HepG2 (cell line): ENCODE results near the gene TXN2. TPM values are rescaled to one million over a fixed set of nuclear protein-coding genes. Genes with fewer than 3 reads are reported as not detected.
A peak's percentile ranks its signal among the peaks of the same experiment; 100 is the strongest.

ENCODE experiments used
- DBP ChIP-seq: sonication (generic); formaldehyde crosslinking; IDR thresholded peaks from 2 replicates; pipeline ENCODE4 v1.4.0; 2020; ENCODE audit warnings: missing genetic modification reagents; ENCODE audit errors: not compliant biosample characterization
- MAF1 ChIP-seq: sonication (generic); formaldehyde crosslinking; IDR thresholded peaks from 2 replicates; pipeline ENCODE4 v1.5.0; 2020; ENCODE audit warnings: missing genetic modification reagents, borderline replicate concordance
- REPIN1 ChIP-seq: sonication (generic); formaldehyde crosslinking; IDR thresholded peaks from 2 replicates; pipeline ENCODE4 v1.8.0; 2022; ENCODE audit warnings: missing genetic modification reagents, low read depth, mild to moderate bottlenecking, borderline replicate concordance
- SIN3B ChIP-seq: fragments of 150-350 bp; IDR thresholded peaks from 2 replicates; pipeline ENCODE4 v1.6.1; 2014; ENCODE audit warnings: low read length
- THRA ChIP-seq: sonication (generic); formaldehyde crosslinking; IDR thresholded peaks from 2 replicates; pipeline ENCODE4 v1.4.0; 2020; ENCODE audit warnings: missing genetic modification reagents, borderline replicate concordance
- ZBTB14 ChIP-seq: sonication (generic); formaldehyde crosslinking; IDR thresholded peaks from 2 replicates; pipeline ENCODE4 v1.4.0; 2020; ENCODE audit warnings: missing genetic modification reagents
- ZHX2 ChIP-seq, 2 experiments: sonication (generic) in 1 of 2; formaldehyde crosslinking in 1 of 2; IDR thresholded peaks; 2 replicates each; pipeline versions ENCODE4 v1.6.1 to v1.9.0; 2014 to 2022; ENCODE audit warnings: antibody characterized with exemption in 1 of 2, borderline replicate concordance in 1 of 2, inconsistent platforms in 1 of 2, low read depth in 1 of 2, missing genetic modification reagents in 1 of 2
- ZNF253 ChIP-seq: sonication (generic); formaldehyde crosslinking; IDR thresholded peaks from 2 replicates; pipeline ENCODE4 v1.8.0; 2022; ENCODE audit warnings: mild to moderate bottlenecking, missing genetic modification reagents, borderline replicate concordance
- ZNF569 ChIP-seq: sonication (generic); formaldehyde crosslinking; IDR thresholded peaks from 2 replicates; pipeline ENCODE4 v1.5.0; 2020; ENCODE audit warnings: mild to moderate bottlenecking, missing genetic modification reagents, moderate library complexity, borderline replicate concordance
- polyA plus RNA-seq, 8 experiments: library from polyadenylated mRNA; depleted of rRNA in 3 of 8; stranded (reverse) in 7 of 8; unstranded in 1 of 8; fragments of >200 nt; fragmentation: Illumina TruSeq in 4 of 8; extraction: Trizol in 4 of 8; gene quantifications; 2 replicates each; pipeline versions ENCODE4 v1.2.1 to v1.2.3, GENCODE V29; 2011 to 2016; ENCODE audit warnings: low read depth in 4 of 8, missing spikeins in 1 of 8, mixed read lengths in 1 of 8; ENCODE audit not compliant: insufficient read depth in 1 of 8
- total RNA-seq, 5 experiments: library from RNA; depleted of rRNA; stranded (reverse); fragments of >200 nt; fragmentation: Illumina TruSeq; extraction: Trizol; gene quantifications; 2 replicates each; pipeline ENCODE4 v1.2.3, GENCODE V29; 2016; ENCODE audit warnings: low read depth in 1 of 5
- TF ChIP-seq, protein P1 (sequence below): sonication (generic); formaldehyde crosslinking; IDR thresholded peaks from 2 replicates; pipeline ENCODE4 v1.4.0; 2020; ENCODE audit warnings: mild to moderate bottlenecking, missing genetic modification reagents
- TF ChIP-seq, protein P2 (sequence below): sonication (generic); IDR thresholded peaks from 2 replicates; pipeline ENCODE4 v1.6.1; 2016; ENCODE audit warnings: low read depth, borderline replicate concordance
- TF ChIP-seq, protein P3 (sequence below): sonication (generic); formaldehyde crosslinking; IDR thresholded peaks from 2 replicates; pipeline ENCODE4 v1.4.0; 2020; ENCODE audit warnings: mild to moderate bottlenecking, low read depth, missing genetic modification reagents

The TXN2 gene
- total and polyA plus RNA-seq, 2 of the 13 experiments (the other 11 are each of a cell fraction or from before 2014, with no cell fraction given): 41.4 to 109 TPM

DNA sequence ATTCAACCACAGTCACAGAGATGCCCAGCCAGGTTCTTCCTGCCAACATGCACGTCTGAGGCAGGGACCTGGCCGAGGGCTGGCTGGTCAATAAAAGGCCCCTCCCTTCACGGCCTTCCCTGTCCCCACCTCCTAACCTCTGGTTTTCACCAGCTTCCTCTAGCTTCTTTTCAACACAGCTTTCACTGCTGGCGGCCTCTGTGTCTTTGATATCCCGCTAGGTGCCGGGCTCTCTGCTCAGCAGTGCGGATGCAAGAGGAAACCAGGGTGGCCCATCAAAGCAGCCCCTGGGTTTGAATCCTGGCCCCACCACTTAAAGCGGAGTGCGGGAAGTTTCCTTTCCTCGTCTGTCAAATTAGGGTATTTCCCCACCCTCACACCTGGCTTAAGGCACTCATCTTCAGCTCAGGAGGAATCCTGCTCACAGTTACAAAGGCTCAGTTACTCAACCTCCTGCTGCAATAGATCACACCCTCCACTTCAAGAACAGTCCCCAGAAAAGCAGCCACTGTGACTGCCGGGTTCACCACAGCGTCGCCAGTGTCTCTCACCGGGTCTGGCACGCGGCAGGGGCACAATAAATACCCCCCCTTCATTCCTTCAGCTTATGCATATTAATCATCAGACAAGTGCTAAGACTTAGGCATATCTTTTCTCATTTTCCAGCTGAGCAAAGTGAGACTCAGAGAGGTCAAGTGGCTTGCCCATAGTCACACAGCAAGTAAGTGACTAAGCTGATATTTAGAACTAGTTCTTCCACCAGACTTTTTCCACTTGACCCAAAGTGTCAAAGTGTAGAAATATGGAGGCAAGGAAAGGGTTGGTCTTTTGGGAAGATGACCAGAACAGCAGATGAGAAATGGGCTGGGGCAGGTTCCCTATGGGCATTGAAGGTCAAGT is 45.7 kb downstream of the TXN2 start (continued):
- TF ChIP-seq, protein P1, sequence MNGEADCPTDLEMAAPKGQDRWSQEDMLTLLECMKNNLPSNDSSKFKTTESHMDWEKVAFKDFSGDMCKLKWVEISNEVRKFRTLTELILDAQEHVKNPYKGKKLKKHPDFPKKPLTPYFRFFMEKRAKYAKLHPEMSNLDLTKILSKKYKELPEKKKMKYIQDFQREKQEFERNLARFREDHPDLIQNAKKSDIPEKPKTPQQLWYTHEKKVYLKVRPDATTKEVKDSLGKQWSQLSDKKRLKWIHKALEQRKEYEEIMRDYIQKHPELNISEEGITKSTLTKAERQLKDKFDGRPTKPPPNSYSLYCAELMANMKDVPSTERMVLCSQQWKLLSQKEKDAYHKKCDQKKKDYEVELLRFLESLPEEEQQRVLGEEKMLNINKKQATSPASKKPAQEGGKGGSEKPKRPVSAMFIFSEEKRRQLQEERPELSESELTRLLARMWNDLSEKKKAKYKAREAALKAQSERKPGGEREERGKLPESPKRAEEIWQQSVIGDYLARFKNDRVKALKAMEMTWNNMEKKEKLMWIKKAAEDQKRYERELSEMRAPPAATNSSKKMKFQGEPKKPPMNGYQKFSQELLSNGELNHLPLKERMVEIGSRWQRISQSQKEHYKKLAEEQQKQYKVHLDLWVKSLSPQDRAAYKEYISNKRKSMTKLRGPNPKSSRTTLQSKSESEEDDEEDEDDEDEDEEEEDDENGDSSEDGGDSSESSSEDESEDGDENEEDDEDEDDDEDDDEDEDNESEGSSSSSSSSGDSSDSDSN (CRISPR knock-in tag): no peak
- no peak for TF ChIP-seq ZBTB14
- no peak for TF ChIP-seq DBP (CRISPR knock-in tag)
- no peak for TF ChIP-seq SIN3B
- no peak for TF ChIP-seq ZNF569 (CRISPR knock-in tag)
- TF ChIP-seq, protein P2, sequence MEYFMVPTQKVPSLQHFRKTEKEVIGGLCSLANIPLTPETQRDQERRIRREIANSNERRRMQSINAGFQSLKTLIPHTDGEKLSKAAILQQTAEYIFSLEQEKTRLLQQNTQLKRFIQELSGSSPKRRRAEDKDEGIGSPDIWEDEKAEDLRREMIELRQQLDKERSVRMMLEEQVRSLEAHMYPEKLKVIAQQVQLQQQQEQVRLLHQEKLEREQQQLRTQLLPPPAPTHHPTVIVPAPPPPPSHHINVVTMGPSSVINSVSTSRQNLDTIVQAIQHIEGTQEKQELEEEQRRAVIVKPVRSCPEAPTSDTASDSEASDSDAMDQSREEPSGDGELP: peak; percentile 60; the same call in 1 of the 2 replicates
- TF ChIP-seq MAF1 (CRISPR knock-in tag): no peak
- no peak for TF ChIP-seq ZNF253 (CRISPR knock-in tag)
- no peak for TF ChIP-seq THRA (CRISPR knock-in tag)
- no peak for TF ChIP-seq ZHX2 (IDR thresholded peaks at IDR 0.05; ENCODE audit: low read depth)
- no peak for TF ChIP-seq ZHX2 (CRISPR knock-in tag; IDR thresholded peaks at IDR 0.05; ENCODE audit: borderline replicate concordance)
- TF ChIP-seq REPIN1 (CRISPR knock-in tag): no peak
- TF ChIP-seq, protein P3, sequence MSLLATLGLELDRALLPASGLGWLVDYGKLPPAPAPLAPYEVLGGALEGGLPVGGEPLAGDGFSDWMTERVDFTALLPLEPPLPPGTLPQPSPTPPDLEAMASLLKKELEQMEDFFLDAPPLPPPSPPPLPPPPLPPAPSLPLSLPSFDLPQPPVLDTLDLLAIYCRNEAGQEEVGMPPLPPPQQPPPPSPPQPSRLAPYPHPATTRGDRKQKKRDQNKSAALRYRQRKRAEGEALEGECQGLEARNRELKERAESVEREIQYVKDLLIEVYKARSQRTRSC (CRISPR knock-in tag): no peak
